Astrocyte (in vitro differentiated cells and primary cell): ENCODE results near the gene PSTK.

Source experiments
- EZH2 ChIP-seq: IDR thresholded peaks from 2 replicates; pipeline ENCODE4 v1.6.1; 2012; ENCODE audit warnings: mild to moderate bottlenecking, low read length, inconsistent platforms; ENCODE audit not compliant: insufficient read depth
- TF ChIP-seq, protein P1 (sequence below): IDR thresholded peaks from 2 replicates; pipeline ENCODE4 v1.5.1; 2011; ENCODE audit warnings: low read depth, mild to moderate bottlenecking, inconsistent platforms, low read length, moderate library complexity; ENCODE audit not compliant: insufficient read depth

DNA sequence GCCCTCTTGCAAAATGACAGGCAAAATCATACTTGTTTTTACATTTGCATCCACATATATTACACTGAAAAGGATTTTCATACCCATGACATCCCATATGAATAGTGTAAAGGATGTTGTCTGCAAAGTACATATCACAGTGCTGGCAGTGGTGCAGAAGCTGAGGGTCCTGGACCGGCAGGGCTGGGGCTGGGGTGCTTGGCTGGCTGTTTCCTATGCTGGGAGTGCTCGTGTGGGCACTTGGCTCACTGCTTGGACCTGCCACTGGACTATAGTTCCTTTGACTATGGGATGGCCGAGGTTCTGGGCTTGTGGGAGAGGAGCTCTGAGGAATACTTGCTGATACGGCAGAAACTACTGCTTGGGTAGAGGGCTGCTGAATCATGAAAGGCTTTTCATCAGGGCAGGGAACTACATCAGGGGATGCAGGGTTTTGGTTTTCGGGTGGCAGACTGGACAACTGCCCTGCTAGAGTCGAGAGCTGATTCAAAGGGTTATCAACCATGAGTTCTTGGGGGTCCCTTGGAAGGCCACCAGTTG lies 13.7 kb downstream of the PSTK start:
- TF ChIP-seq, protein P1, sequence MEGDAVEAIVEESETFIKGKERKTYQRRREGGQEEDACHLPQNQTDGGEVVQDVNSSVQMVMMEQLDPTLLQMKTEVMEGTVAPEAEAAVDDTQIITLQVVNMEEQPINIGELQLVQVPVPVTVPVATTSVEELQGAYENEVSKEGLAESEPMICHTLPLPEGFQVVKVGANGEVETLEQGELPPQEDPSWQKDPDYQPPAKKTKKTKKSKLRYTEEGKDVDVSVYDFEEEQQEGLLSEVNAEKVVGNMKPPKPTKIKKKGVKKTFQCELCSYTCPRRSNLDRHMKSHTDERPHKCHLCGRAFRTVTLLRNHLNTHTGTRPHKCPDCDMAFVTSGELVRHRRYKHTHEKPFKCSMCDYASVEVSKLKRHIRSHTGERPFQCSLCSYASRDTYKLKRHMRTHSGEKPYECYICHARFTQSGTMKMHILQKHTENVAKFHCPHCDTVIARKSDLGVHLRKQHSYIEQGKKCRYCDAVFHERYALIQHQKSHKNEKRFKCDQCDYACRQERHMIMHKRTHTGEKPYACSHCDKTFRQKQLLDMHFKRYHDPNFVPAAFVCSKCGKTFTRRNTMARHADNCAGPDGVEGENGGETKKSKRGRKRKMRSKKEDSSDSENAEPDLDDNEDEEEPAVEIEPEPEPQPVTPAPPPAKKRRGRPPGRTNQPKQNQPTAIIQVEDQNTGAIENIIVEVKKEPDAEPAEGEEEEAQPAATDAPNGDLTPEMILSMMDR, result no peak
- TF ChIP-seq EZH2, result no peak
